ENCODE results near the gene SP140L.
"Not testable (repeated sequence)": the region's sequence is repeated elsewhere in the genome, so short reads cannot be mapped to it uniquely, and the experiment has no call there.

DNA sequence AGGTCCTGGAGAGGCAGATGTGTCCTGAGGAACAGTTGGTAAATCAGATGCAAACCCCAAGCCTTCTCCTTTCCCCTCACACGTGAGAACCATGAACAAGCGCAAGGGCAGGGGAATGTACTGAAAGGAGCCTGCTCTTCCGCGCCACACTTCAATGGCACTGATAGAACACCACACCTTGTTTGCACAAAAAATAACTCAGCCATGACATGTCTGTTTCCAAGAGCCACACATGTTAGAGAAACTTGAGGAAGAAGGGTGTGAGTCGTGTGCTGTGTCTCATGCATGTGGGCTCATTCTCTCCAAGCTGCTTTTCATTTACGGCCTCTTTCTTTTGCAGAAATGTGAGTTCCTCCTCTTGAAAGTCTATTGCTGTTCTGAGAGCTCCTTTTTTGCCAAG is 74.0 kb downstream of the SP140L start:
- TF ChIP-seq, protein P1, sequence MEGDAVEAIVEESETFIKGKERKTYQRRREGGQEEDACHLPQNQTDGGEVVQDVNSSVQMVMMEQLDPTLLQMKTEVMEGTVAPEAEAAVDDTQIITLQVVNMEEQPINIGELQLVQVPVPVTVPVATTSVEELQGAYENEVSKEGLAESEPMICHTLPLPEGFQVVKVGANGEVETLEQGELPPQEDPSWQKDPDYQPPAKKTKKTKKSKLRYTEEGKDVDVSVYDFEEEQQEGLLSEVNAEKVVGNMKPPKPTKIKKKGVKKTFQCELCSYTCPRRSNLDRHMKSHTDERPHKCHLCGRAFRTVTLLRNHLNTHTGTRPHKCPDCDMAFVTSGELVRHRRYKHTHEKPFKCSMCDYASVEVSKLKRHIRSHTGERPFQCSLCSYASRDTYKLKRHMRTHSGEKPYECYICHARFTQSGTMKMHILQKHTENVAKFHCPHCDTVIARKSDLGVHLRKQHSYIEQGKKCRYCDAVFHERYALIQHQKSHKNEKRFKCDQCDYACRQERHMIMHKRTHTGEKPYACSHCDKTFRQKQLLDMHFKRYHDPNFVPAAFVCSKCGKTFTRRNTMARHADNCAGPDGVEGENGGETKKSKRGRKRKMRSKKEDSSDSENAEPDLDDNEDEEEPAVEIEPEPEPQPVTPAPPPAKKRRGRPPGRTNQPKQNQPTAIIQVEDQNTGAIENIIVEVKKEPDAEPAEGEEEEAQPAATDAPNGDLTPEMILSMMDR (IDR thresholded peaks at IDR 0.05; ENCODE audit: insufficient read depth, low read depth, low read length): not testable (repeated sequence)
- TF ChIP-seq EZH2 (IDR thresholded peaks at IDR 0.05; ENCODE audit: insufficient read depth, low read length): not testable (repeated sequence)
